Hepatocyte (in vitro differentiated cells): ENCODE results near the gene FYN. TPM values are rescaled to one million over a fixed set of nuclear protein-coding genes. Genes with fewer than 3 reads are reported as not detected.

Experiments
- DNase-seq: peaks from one replicate; pipeline ENCODE4 v3.0.0-alpha.2; 2016; ENCODE audit warnings: low spot score
- H2AFZ ChIP-seq: fragments of 200-600 bp; sonication (generic); 2 replicates; pipeline ENCODE4 v1.6.0; 2016; ENCODE audit warnings: antibody characterized with exemption, mild to moderate bottlenecking
- H3K27ac ChIP-seq: fragments of 200-600 bp; sonication (generic); 2 replicates; pipeline ENCODE4 v1.5.1; 2016; ENCODE audit warnings: mild to moderate bottlenecking
- H3K27me3 ChIP-seq: fragments of 200-600 bp; sonication (generic); 2 replicates; pipeline ENCODE4 v1.6.1; 2016
- H3K36me3 ChIP-seq: fragments of 200-600 bp; sonication (generic); replicated peaks from 2 replicates; pipeline ENCODE4 v1.5.1; 2016; ENCODE audit warnings: low read depth; ENCODE audit not compliant: insufficient read depth
- H3K4me1 ChIP-seq: fragments of 200-600 bp; sonication (generic); 2 replicates; pipeline ENCODE4 v1.5.1; 2016; ENCODE audit warnings: mild to moderate bottlenecking, moderate library complexity; ENCODE audit not compliant: insufficient read depth
- H3K4me2 ChIP-seq: fragments of 200-600 bp; sonication (generic); 2 replicates; pipeline ENCODE4 v1.6.0; 2016
- H3K4me3 ChIP-seq: fragments of 200-600 bp; sonication (generic); 2 replicates; pipeline ENCODE4 v1.5.1; 2016; ENCODE audit warnings: mild to moderate bottlenecking
- H3K79me2 ChIP-seq: fragments of 200-600 bp; sonication (generic); 2 replicates; pipeline ENCODE4 v1.6.0; 2017; ENCODE audit warnings: mild to moderate bottlenecking
- H3K9me2 ChIP-seq: fragments of 200-600 bp; sonication (generic); replicated peaks from 2 replicates; pipeline ENCODE4 v1.6.0; 2017; ENCODE audit warnings: mild to moderate bottlenecking; ENCODE audit not compliant: insufficient read depth
- H3K9me3 ChIP-seq: fragments of 200-600 bp; sonication (generic); 2 replicates; pipeline ENCODE4 v1.5.1; 2016; ENCODE audit warnings: low read depth, mild to moderate bottlenecking
- H4K20me1 ChIP-seq: fragments of 200-600 bp; sonication (generic); 2 replicates; pipeline ENCODE4 v1.6.0; 2016; ENCODE audit warnings: mild to moderate bottlenecking; ENCODE audit not compliant: insufficient read depth, poor library complexity, severe bottlenecking
- EZH2 ChIP-seq: fragments of 200-600 bp; sonication (generic); IDR thresholded peaks from 2 replicates; pipeline ENCODE4 v1.6.1; 2016; ENCODE audit warnings: antibody characterized with exemption, mild to moderate bottlenecking, borderline replicate concordance
- EZH2phosphoT487 ChIP-seq: fragments of 200-600 bp; sonication (generic); IDR thresholded peaks from one replicate; pipeline ENCODE4 v1.6.1; 2018; ENCODE audit warnings: antibody characterized with exemption, mild to moderate bottlenecking, low read depth, moderate library complexity; ENCODE audit not compliant: unreplicated experiment, severe bottlenecking
- WGBS: methylation state at CpG from one replicate; pipeline ENCODE4 v1.1.6; 2016; ENCODE audit warnings: low lambda C conversion rate; ENCODE audit errors: missing lambda C conversion rate; 5-methylcytosine and 5-hydroxymethylcytosine counted together
- polyA plus RNA-seq: library from polyadenylated mRNA; unstranded; fragments of >200 nt; fragmentation: Nextera tagmentation; extraction: Ambion mirVana; gene quantifications from 2 replicates; pipeline ENCODE4 v1.2.1, GENCODE V29; 2016
- total RNA-seq: library from RNA; depleted of rRNA; stranded (reverse); fragments of >200 nt; gene quantifications from 2 replicates; pipeline ENCODE4 v1.2.3, GENCODE V29; 2014
- TF ChIP-seq, protein P1 (sequence below): fragments of 200-600 bp; sonication (generic); IDR thresholded peaks from 2 replicates; pipeline ENCODE4 v1.5.1; 2016; ENCODE audit warnings: antibody characterized with exemption, mild to moderate bottlenecking; ENCODE audit not compliant: poor library complexity

The FYN gene
- total and polyA plus RNA-seq, 2 experiments from 2014 or later = 40.0 to 70.1 TPM

DNA sequence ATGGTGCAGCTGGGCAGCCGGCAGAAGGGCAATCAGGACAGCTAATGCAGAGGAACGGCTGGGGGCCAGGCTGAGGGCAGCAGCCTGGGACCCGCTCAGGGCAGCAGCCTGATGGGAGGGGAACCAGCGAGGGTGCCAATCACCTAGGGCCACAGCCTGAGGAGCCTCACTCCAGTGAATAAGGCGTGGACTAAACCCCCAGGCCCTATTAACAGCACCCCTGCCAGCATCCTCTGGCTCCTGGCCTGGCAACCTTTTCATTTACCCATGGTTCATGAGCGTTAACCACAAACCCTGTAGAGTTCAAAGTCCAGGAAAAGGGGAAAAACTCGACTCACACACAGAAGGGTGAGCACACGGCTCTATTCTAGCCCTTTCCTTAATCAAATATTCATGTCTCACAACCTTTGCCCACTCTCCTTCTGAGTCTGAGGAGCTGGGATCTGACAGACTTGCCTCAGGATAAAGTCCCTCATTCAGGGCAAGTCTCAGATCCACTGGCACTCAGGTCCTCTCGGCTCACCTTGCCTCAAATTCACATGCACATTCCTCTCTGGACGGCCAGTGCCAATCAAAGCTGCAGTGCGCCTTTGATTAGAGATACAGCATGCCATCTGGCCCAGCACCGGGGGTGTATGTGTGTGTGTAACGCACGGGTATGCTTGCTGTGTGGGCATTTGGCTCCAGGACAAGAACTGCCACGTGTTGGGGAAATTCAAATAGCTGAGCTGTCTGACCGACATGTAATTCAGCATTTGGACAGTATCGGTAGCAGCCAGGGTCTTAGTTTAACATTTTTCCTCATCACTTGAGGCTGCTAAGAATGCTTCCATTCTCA, 180.7 kb downstream of the FYN start:
- peak; percentile 56 for DNase-seq
- no peaks in the 10 kb centered on the region for H3K36me3 ChIP-seq
- H3K27ac ChIP-seq = peak overlapping the region; percentile 54
- TF ChIP-seq, protein P1, sequence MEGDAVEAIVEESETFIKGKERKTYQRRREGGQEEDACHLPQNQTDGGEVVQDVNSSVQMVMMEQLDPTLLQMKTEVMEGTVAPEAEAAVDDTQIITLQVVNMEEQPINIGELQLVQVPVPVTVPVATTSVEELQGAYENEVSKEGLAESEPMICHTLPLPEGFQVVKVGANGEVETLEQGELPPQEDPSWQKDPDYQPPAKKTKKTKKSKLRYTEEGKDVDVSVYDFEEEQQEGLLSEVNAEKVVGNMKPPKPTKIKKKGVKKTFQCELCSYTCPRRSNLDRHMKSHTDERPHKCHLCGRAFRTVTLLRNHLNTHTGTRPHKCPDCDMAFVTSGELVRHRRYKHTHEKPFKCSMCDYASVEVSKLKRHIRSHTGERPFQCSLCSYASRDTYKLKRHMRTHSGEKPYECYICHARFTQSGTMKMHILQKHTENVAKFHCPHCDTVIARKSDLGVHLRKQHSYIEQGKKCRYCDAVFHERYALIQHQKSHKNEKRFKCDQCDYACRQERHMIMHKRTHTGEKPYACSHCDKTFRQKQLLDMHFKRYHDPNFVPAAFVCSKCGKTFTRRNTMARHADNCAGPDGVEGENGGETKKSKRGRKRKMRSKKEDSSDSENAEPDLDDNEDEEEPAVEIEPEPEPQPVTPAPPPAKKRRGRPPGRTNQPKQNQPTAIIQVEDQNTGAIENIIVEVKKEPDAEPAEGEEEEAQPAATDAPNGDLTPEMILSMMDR = no peak
- no peak for TF ChIP-seq EZH2phosphoT487
- TF ChIP-seq EZH2 = no peak
- no peak overlapping the region for H2AFZ ChIP-seq
- H3K27me3 ChIP-seq = no peaks in the 10 kb centered on the region
- H3K9me2 ChIP-seq = no peaks in the 10 kb centered on the region
- peaks cover 20% of the 10 kb centered on the region for H3K4me1 ChIP-seq
- 71% methylated on average over 17 of the region's 17 CpGs for WGBS
- no peak overlapping the region for H3K4me3 ChIP-seq
- H3K4me2 ChIP-seq = no peak overlapping the region
- no peaks in the 10 kb centered on the region for H3K79me2 ChIP-seq
- H3K9me3 ChIP-seq = no peaks in the 10 kb centered on the region
- no peaks in the 10 kb centered on the region for H4K20me1 ChIP-seq

DNA sequence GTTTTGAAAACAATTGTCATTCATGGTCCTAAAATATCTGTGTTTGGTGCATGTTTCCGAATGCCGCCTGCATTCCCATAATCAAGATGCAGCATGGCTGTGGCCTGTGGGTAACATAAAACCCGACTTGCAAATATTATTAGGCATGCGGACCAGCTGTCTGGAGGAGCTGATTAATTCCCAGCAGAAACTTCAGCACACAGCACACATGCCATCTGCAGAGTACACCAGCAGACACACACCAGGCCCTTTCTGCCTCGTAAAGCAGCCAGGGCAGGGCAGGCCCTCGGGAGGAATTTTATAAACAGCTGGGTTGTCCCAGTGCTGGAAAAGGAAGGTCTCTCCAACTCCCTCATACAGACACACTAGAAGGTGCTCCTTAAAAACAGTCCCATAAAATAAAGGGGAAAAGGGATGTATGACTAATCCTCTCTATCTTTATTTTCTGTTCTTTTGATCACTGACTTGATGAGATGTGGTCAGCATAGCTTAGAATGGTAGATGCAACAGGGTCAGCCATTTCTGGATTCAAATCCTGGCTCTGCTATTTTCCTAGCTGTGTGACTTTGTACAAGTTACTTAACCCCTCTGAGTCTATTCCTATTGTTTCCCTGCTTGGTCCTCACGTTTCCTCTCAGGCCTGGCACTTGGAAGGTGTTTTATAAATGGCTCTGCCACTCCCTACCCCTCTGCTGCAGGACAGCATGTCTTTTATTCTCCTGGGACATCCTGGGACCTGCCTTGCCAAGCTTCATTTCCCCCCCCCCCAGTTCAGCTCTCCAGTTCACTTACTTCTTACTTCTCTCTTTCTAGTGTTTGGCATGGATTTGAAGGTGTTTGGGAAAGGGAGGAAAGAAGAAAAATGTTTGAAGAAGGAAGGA, 181.7 kb downstream of the FYN start:
- peaks cover 20% of the 10 kb centered on the region for H3K4me1 ChIP-seq

DNA sequence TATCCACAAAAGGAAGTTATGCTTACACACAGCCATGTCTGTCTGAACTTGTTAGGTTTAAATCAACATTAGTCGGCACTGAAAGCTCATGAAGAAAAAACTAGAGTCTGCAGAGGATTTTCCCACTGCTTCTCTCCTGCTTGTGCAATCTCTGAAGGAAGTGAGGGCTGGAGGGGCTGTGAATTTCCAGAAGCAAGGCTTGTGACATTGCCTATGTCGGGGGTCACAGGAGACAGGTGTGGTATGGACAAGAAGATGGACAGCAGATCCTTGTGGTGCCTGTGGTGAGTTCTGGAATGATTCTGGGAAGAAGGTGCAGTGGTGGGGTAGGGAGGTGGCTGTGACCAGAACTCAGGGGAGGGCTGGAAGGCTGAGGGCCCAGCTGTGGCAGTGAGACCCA, 183.3 kb downstream of the FYN start:
- H3K27ac ChIP-seq = no peak overlapping the region
- no peak for TF ChIP-seq EZH2
- TF ChIP-seq, protein P1 = no peak
- TF ChIP-seq EZH2phosphoT487 = no peak

More for the DNA sequence above, 181.7 kb downstream of the FYN start:
- peak; percentile 46 for DNase-seq
- Histone ChIP-seq H3K9me3 (no peaks in the 10 kb centered on the region), H3K4me3 (no peak overlapping the region), H3K79me2 (no peaks in the 10 kb centered on the region), H3K27ac (peak overlapping the region; percentile 47), H3K27me3 (no peaks in the 10 kb centered on the region), H3K9me2 (no peaks in the 10 kb centered on the region), H3K36me3 (no peaks in the 10 kb centered on the region), H3K4me2 (peak overlapping the region; percentile 16), H4K20me1 (no peaks in the 10 kb centered on the region), H2AFZ (no peak overlapping the region)
- TF ChIP-seq, protein P1 = no peak
- TF ChIP-seq EZH2 (no peak), EZH2phosphoT487 (no peak)
- 46% methylated on average over 7 of the region's 7 CpGs for WGBS

More for the DNA sequence above, 183.3 kb downstream of the FYN start:
- Histone ChIP-seq H4K20me1 (no peaks in the 10 kb centered on the region), H3K79me2 (no peaks in the 10 kb centered on the region), H3K36me3 (no peaks in the 10 kb centered on the region), H3K27me3 (no peaks in the 10 kb centered on the region), H3K9me3 (no peaks in the 10 kb centered on the region), H2AFZ (no peak overlapping the region), H3K9me2 (no peaks in the 10 kb centered on the region), H3K4me2 (no peak overlapping the region), H3K4me3 (no peak overlapping the region), H3K4me1 (peaks cover 20% of the 10 kb centered on the region)
- 76% methylated on average over 2 of the region's 2 CpGs for WGBS
- DNase-seq = no peak
